ENCODE data around the gene ADSL.
"Not testable (repeated sequence)": the region's sequence is repeated elsewhere in the genome, so short reads cannot be mapped to it uniquely, and the experiment has no call there.

The ADSL gene

DNA sequence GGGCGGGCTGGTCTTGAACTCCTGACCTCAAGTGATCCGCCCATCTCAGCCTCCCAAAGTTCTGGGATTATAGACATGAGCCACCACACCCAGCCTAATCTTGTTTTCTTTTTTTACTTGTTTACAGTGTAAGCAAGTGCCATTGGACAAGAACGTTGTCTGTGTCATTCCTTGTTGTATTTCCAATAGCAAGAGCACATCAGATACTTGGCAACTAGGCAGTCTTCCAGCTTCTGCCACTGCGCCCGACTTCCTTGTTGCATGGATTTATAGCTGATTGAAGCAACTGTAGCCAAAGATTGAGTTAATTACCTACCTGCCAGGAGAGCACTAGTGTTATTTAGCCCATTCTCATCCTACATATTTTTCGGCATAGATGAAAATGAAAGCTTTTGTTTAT is 21.0 kb downstream of the ADSL start:
- FAIRE-seq (no peak), DNase-seq (ENCODE audit: low spot score) (no peak)

GRCh38 chr22:40368016-40368415 is 21.7 kb downstream of the ADSL start:
- FAIRE-seq (no peak), DNase-seq (ENCODE audit: low spot score) (no peak)

DNA sequence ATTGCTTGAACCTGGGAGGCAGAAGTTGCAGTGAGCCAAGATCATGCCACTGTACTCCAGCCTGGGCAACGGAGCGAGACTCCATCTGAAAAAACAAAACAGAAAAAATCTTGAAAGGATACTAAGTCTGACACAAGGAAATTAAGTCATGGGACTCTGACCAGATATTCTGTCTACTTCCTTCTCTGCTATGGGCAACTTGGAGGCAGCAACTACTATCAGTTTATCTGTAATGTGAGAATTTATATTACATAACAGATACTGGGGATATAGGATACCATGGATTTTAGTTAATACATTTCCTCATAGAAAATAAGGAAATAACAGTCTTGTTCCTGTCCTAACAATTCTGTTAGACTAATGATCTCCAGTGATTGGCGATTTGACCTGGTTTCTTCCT is 22.5 kb downstream of the ADSL start:
- FAIRE-seq (no peak), DNase-seq (ENCODE audit: low spot score) (no peak)

DNA sequence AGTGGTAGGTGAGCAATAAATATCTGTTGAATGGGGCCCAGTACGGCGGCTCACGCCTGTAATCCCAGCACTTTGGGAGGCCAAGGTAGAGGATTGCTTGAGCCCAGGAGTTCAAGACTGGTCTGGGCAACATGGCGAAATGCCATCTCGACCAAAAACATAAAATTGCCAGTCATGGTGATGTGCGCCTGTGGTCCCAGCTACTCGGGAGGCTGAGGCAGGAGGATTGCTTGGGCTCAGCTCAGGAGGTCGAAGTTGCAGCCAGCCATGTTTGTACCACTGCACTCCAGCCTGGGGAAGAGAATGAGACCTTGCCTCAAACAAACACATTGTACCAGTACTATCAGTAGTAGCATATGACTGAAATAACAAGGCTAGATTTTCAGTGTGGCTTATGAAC is 28.3 kb downstream of the ADSL start:
- FAIRE-seq (no peak), DNase-seq (ENCODE audit: low spot score) (no peak)

GRCh38 chr22:40376149-40376548 is 29.8 kb downstream of the ADSL start:
- DNase-seq (ENCODE audit: low spot score) (no peak), FAIRE-seq (no peak)

DNA sequence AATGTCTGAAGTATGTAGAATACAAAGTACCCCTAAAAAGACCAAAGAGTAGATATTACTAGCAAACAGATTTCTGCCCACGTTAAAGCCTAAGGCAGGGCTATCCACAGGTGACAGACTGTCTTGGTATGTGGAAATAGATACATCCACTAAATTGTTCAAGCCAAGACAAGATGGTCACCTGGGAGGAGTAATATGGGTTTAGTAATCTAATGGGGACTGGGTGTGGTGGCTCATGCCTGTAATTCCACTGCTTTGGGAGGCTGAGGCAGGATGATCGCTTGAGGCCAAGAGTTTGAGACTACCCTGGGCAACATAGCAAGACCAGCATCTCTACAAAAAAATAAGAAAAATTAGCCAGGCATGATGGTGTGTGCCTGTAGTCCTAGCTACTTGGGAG is 31.6 kb downstream of the ADSL start:
- FAIRE-seq (no peak), DNase-seq (ENCODE audit: low spot score) (no peak)

GRCh38 chr22:40378448-40378847 is 32.1 kb downstream of the ADSL start:
- FAIRE-seq; DNase-seq (ENCODE audit: low spot score): not testable (repeated sequence)

DNA sequence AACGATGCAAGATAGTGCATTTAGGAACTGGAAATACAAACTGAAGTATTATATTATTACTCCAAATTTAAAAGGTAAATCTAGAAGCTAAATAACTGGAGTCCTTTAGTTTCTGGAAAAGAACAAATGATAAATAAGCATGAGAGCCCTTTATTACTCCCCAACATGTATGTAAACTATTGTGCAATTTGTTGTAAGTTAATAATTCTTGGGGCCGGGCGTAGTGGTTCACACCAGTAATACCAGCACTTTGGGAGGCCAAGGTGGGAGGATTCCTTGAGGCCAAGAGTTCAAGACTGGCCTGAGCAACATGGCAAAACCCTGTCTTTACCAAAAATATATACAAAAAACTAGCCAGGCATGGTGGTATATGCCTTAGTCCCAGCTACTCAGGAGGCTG is 35.2 kb downstream of the ADSL start:
- FAIRE-seq (no peak), DNase-seq (ENCODE audit: low spot score) (no peak)

GRCh38 chr22:40383905-40384304 is 37.6 kb downstream of the ADSL start:
- no peak for FAIRE-seq
- DNase-seq (ENCODE audit: low spot score) = no peak

DNA sequence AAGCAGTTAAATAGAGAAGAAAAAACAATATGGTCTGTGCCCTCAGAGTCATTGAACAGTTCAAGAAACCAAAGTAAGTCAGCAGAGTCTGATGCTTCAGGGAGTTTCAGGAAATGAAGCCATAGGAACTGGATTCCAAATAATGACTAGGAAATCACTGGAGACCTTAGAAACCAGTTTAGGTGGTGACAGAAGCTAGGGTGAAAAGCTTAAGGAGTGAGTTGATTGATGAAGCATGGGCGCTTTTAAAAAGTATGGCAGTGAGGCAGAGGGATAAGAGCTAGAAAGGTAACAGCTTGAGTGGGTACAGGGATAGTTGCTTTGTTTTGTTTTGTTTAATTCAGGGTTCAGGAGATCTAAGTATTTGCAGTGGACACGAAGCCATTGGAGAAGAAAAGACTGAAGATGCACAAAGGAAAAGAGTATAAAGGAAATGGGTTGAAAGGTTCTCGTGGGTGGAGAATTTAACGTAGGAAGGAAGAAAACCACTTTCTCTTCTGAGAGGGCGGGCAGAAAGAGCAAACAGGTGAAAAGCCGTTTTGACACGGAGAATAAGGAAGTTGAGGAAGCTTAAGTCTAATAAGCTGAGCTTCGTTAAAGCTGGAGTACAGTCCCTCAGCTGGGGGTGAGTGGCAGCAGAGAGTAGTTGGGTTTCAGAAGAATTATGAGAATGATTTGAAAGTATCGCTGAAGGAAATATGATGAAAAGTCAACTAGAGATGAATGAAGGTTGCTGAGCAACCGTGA is 38.9 kb downstream of the ADSL start:
- FAIRE-seq (no peak), DNase-seq (ENCODE audit: low spot score) (no peak)

DNA sequence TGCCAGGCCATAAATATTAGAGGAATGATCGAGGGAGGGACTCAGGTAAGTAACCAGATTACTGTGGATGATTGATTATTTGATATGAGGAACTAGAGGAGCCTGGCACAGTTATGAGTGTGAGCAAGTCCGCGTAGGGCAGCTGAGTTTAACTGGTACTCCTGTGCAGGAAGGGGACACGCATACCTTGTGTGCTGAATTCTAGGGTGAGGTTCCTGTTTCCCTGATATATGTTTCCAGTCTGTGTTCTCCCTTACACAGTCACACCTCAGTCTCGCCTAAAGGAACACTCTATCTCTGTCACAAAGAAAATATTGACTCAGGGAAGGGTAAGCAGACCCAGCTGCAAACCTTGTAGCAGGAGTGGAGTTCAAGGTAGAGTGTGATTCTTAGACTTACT is 41.4 kb downstream of the ADSL start:
- FAIRE-seq = no peak
- DNase-seq (ENCODE audit: low spot score) = no peak

DNA sequence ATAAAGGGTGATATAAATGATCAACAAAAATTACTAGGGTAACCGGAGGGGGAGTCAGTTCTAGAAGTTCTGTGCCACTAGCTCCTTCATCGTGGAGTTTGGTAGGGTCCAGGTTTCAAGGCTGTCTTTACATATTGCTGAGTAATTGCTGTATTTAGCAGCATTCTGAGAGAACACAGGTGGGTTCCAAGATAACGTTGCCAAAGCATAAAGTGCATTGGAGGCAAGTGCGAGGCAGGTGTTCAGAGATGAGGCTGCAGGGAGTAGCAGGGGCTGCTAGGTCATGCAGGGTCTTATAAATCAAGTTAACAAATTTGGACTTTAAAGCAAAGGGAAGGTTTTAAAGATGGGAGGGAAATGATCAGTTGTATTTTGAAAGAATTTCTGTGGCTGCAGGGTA is 41.9 kb downstream of the ADSL start:
- DNase-seq (ENCODE audit: low spot score) = no peak
- peak; percentile 58 for FAIRE-seq

GRCh38 chr22:40391417-40391816 is 45.1 kb downstream of the ADSL start:
- no peak for FAIRE-seq

GRCh38 chr22:40392618-40393017 is 46.3 kb downstream of the ADSL start:
- FAIRE-seq (no peak), DNase-seq (ENCODE audit: low spot score) (no peak)

More at GRCh38 chr22:40391417-40391816, 45.1 kb downstream of the ADSL start:
- DNase-seq (ENCODE audit: low spot score) = no peak

- no peak for FAIRE-seq
Observed at GRCh38 chr22:40394607-40395006, 48.3 kb downstream of the ADSL start.

GRCh38 chr22:40395607-40396006 is 49.3 kb downstream of the ADSL start:
- DNase-seq (ENCODE audit: low spot score) = no peak
- no peak for FAIRE-seq

More at GRCh38 chr22:40394607-40395006, 48.3 kb downstream of the ADSL start:
- no peak for DNase-seq (ENCODE audit: low spot score)

DNA sequence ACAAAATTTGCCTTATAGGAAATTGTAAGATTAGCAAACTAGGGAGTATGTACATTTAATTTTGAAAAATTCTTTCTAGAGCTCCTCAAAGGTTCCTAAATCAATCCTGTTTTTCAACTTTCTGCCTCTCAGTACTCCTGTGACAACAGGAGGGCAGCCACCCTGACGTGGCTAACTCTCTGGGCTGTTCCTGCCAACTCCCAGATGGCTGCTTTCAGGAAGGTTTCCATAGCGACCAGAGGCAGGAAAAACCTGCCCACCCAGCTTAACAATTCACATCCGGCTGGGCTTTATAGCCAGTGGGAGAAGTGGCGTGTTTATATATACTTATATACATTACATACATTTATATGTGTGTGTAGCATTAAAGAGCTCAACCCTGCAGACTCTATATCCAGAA is 50.6 kb downstream of the ADSL start:
- FAIRE-seq (no peak), DNase-seq (ENCODE audit: low spot score) (no peak)

- FAIRE-seq (no peak), DNase-seq (ENCODE audit: low spot score) (no peak)
Observed at GRCh38 chr22:40397396-40397795, 51.1 kb downstream of the ADSL start.

DNA sequence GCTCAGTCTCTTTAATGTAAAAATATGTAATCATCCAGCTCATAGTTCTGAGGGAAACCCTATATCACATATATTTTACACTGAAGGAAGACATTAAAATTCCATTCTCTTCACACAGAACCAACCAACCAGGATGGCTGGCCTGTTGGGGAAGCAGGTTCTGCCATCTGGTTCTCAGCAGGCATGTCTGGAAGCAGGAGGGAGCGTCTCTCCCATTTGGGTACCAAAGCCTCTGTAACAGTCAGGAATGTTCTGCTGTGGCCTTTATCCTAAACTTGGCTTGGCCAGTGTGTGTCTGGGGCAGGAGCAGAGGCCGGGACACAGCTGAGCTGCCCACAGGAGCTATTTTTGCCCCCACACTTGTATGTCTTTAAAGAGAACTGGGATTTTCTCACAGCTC is 53.3 kb downstream of the ADSL start:
- FAIRE-seq (no peak), DNase-seq (ENCODE audit: low spot score) (no peak)

DNA sequence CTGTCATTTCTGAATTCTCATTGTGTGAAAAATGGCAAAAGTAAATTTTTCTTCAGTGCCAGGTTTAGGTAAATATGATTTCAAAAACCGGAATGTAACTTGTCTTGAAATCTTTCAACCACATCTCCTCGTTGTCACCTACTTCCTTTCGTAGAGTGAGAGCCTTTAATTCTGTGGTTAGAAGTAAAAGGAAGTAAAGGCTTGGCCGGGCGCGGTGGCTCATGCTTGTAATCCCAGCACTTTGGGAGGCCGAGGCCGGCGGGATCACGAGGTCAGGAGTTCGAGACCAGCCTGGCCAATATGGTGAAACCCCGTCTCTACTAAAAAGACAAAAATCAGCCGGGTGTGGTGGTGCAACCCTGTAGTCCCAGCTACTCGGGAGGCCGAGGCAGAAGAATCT is 53.9 kb downstream of the ADSL start:
- DNase-seq (ENCODE audit: low spot score) (no peak), FAIRE-seq (no peak)

DNA sequence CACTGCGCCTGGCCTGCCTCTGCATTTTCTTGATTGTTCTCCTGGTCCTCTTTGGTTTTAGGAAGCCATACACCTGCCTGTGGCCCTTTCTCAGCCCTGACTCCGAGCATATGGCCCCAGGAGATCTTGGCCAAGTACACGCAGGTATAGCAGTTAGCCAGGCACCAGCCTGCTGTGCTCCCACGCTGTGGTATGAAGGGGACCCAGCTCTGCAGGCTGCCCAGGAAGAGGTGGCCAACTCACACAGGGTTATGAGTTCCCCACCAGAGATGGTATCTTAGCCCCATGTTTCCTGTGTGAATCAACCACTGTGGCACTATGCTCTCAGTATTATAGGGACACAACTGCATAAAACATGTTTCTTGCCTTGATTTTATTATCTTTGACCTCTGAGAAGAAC is 55.2 kb downstream of the ADSL start:
- no peak for DNase-seq (ENCODE audit: low spot score)

DNA sequence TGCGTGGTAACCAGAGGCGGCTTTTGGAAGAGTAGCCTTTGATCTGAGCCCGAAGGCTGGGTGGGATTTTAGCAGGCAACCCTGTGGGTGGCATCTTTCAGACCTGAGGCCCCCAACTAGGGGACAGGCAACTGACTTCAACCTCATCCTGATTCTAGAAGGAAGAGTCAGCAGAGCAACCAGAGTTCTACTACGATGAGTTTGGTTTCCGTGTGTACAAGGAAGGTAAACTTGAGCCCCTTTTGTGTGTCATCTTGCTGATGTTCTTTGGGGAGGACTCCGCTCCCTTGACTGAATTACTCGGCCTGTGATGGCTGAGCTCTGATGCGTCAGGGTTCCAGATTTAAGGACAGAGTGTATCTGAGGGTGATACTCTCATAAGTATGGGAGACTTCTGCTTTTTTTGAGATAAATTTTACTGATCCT is 55.7 kb downstream of the ADSL start:
- FAIRE-seq (no peak), DNase-seq (ENCODE audit: low spot score) (no peak)

More for the DNA sequence above, 55.2 kb downstream of the ADSL start:
- no peak for FAIRE-seq

DNA sequence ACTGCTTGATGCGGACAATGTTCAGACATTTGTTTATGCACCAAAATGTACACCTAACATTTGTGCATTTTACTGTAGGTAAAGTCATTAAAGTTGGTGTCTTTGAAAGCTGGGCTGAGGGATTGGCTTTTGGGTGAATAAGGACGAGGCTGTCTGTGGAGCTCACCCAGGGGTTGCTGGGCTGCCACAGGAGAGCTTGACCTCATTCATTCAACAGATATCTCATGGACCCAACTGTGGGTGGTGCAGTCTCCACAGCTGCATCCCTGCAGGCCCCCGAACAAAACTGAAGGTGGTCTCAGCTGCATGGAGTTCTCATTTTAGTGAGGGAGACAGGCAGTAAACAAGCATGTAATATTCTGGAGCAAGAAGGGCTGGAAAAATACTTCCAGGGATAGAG is 56.8 kb downstream of the ADSL start:
- no peak for DNase-seq (ENCODE audit: low spot score)

GRCh38 chr22:40403651-40404050 is 57.4 kb downstream of the ADSL start:
- DNase-seq (ENCODE audit: low spot score) = no peak
- no peak for FAIRE-seq

More for the DNA sequence above, 56.8 kb downstream of the ADSL start:
- FAIRE-seq = no peak

All from urothelium cell line (cell line).